Thyroid gland (tissue), 4 donors: ENCODE results near the gene RASD1.

ENCODE experiments used
- POLR2A ChIP-seq, 2 donors: fragments of 450-650 bp; IDR thresholded peaks; one replicate each; pipeline ENCODE4 v1.6.1; 2017; ENCODE audit warnings: antibody characterized with exemption in 2 of 2, mild to moderate bottlenecking in 2 of 2, moderate library complexity in 1 of 2
- TF ChIP-seq, protein P1 (sequence below), 6 experiments: fragments of 200-600 bp in 3 of 6; fragments of 450-650 bp in 3 of 6; sonication (generic) in 3 of 6; IDR thresholded peaks; one replicate each; pipeline ENCODE4 v1.5.1; 2016 to 2019; ENCODE audit warnings: antibody characterized with exemption in 6 of 6, mild to moderate bottlenecking in 2 of 6, inconsistent platforms in 1 of 6, moderate library complexity in 1 of 6

DNA sequence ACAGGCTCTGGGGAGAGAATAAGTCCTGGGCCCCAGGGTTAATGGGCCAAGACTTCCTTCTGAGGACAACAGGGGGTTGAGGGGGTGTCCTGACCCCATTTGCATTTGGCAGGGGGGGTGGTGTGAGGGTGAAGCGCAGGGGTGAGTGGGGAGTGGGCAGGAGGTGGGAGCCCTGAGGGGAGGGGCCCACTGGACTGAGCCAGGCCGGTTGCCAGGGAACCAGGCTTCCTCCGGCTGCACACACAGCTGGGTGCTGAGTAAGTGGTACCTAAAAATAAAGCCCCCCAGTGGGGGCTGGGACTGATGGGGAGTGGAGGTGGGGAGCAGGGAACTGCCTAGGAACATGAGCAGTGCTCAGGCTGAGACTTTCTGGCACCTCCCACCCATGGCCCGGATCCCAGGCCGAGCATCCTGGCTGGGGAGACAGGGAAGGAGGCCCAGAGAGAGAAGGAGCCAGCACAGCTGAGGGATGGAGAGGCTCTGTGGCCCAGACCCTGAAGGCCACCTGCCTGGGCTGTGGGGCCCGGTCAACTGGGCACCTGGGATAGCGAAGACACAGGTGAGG lies 7.5 kb upstream of the RASD1 start:
- TF ChIP-seq, protein P1, sequence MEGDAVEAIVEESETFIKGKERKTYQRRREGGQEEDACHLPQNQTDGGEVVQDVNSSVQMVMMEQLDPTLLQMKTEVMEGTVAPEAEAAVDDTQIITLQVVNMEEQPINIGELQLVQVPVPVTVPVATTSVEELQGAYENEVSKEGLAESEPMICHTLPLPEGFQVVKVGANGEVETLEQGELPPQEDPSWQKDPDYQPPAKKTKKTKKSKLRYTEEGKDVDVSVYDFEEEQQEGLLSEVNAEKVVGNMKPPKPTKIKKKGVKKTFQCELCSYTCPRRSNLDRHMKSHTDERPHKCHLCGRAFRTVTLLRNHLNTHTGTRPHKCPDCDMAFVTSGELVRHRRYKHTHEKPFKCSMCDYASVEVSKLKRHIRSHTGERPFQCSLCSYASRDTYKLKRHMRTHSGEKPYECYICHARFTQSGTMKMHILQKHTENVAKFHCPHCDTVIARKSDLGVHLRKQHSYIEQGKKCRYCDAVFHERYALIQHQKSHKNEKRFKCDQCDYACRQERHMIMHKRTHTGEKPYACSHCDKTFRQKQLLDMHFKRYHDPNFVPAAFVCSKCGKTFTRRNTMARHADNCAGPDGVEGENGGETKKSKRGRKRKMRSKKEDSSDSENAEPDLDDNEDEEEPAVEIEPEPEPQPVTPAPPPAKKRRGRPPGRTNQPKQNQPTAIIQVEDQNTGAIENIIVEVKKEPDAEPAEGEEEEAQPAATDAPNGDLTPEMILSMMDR (IDR thresholded peaks at IDR 0.05) = no peak
- no peak for TF ChIP-seq POLR2A (IDR thresholded peaks at IDR 0.05)
